ENCODE results near the gene GFI1B. TPM values are rescaled to one million over a fixed set of nuclear protein-coding genes. Genes with fewer than 3 reads are reported as not detected.

The GFI1B gene
- total and polyA plus RNA-seq, 2 of the 13 experiments (the other 11 are each of a cell fraction or from before 2014, with no cell fraction given), result 0.15 to 0.51 TPM

DNA sequence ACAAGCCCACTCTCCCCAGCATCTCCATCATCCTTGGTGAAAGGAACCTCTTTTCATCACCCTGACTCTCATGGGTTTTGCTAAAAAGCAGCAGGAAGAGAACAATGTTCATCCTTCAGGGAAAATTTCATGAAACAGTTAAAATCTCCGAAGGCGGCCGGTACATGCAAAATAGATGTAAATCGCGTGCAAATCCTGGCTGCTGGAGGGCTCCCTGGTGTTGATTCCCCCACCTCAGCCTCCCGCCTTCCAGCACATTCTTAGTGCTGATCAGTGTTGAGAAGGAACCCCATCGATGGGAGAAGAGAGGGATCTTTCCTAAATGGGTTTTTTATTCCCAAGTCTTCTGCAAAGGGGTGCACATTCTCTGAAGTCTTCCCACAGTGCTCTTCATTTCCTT lies 8.7 kb upstream of the GFI1B start:
- DNase-seq (ENCODE audit: low spot score) (no peak), FAIRE-seq (no peak), ATAC-seq (no peak)
- Histone ChIP-seq H3K79me2 (ENCODE audit: insufficient read depth, low read length) (no peaks in the 10 kb centered on the region), H2AFZ (ENCODE audit: low read length) (no peak overlapping the region), H3K4me3 (replicated peaks in 1 of 3; ENCODE audit: insufficient read depth in 1 of 3, low read depth in 2 of 3, low read length in 3 of 3) (no peak overlapping the region), H3K9me3 (ENCODE audit: low read length) (no peaks in the 10 kb centered on the region), H3K27ac (ENCODE audit: extremely low read length, insufficient read depth, low read length) (no peak overlapping the region), H3K27me3 (ENCODE audit: control insufficient read depth in 1 of 2, insufficient read depth in 2 of 2, low read length in 2 of 2) (peaks cover 1 to 36% of the 10 kb centered on the region in 2 experiments; a peak in 3 of 5 replicates), H3K4me1 (ENCODE audit: insufficient read depth, low read length) (0 out of 2 replicates have a peak, but pooled peaks cover 6% of the 10 kb centered on the region), H3K9ac (ENCODE audit: insufficient read depth, low read depth, low read length) (no peak overlapping the region), H4K20me1 (ENCODE audit: insufficient read depth, low read length) (no peaks in the 10 kb centered on the region), H3K36me3 (replicated peaks in 1 of 2; ENCODE audit: control insufficient read depth in 1 of 2, insufficient read depth in 2 of 2, low read length in 2 of 2) (no peaks in the 10 kb centered on the region), H3K4me2 (ENCODE audit: low read depth, low read length) (no peak overlapping the region)
- TF ChIP-seq, protein P1, sequence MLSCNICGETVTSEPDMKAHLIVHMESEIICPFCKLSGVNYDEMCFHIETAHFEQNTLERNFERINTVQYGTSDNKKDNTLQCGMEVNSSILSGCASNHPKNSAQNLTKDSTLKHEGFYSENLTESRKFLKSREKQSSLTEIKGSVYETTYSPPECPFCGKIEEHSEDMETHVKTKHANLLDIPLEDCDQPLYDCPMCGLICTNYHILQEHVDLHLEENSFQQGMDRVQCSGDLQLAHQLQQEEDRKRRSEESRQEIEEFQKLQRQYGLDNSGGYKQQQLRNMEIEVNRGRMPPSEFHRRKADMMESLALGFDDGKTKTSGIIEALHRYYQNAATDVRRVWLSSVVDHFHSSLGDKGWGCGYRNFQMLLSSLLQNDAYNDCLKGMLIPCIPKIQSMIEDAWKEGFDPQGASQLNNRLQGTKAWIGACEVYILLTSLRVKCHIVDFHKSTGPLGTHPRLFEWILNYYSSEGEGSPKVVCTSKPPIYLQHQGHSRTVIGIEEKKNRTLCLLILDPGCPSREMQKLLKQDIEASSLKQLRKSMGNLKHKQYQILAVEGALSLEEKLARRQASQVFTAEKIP (CRISPR knock-in tag; IDR thresholded peaks at IDR 0.05; ENCODE audit: borderline replicate concordance), result no peak
- TF ChIP-seq MED8 (CRISPR knock-in tag; IDR thresholded peaks at IDR 0.05; ENCODE audit: insufficient replicate concordance) (no peak), ZNF230 (CRISPR knock-in tag; IDR thresholded peaks at IDR 0.05) (no peak), PITX1 (CRISPR knock-in tag; IDR thresholded peaks at IDR 0.05) (no peak), HNF4A (CRISPR knock-in tag; IDR thresholded peaks at IDR 0.05) (no peak), NFIB (CRISPR knock-in tag; IDR thresholded peaks at IDR 0.05; ENCODE audit: borderline replicate concordance) (no peak), ZNF674 (CRISPR knock-in tag; IDR thresholded peaks at IDR 0.05; ENCODE audit: low read depth) (no peak), NFE2L1 (CRISPR knock-in tag; IDR thresholded peaks at IDR 0.05; ENCODE audit: borderline replicate concordance) (no peak), RBM39 (IDR thresholded peaks at IDR 0.05; ENCODE audit: low read depth, low read length, poor library complexity, severe bottlenecking) (no peak), KMT2B (CRISPR knock-in tag; IDR thresholded peaks at IDR 0.05) (no peak)
- TF ChIP-seq, protein P2, sequence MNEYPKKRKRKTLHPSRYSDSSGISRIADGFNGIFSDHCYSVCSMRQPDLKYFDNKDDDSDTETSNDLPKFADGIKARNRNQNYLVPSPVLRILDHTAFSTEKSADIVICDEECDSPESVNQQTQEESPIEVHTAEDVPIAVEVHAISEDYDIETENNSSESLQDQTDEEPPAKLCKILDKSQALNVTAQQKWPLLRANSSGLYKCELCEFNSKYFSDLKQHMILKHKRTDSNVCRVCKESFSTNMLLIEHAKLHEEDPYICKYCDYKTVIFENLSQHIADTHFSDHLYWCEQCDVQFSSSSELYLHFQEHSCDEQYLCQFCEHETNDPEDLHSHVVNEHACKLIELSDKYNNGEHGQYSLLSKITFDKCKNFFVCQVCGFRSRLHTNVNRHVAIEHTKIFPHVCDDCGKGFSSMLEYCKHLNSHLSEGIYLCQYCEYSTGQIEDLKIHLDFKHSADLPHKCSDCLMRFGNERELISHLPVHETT (CRISPR knock-in tag; conservative IDR thresholded peaks at IDR 0.05), result no peak
- TF ChIP-seq, protein P3, sequence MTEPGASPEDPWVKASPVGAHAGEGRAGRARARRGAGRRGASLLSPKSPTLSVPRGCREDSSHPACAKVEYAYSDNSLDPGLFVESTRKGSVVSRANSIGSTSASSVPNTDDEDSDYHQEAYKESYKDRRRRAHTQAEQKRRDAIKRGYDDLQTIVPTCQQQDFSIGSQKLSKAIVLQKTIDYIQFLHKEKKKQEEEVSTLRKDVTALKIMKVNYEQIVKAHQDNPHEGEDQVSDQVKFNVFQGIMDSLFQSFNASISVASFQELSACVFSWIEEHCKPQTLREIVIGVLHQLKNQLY (CRISPR knock-in tag; IDR thresholded peaks at IDR 0.05), result no peak
- TF ChIP-seq, protein P4, sequence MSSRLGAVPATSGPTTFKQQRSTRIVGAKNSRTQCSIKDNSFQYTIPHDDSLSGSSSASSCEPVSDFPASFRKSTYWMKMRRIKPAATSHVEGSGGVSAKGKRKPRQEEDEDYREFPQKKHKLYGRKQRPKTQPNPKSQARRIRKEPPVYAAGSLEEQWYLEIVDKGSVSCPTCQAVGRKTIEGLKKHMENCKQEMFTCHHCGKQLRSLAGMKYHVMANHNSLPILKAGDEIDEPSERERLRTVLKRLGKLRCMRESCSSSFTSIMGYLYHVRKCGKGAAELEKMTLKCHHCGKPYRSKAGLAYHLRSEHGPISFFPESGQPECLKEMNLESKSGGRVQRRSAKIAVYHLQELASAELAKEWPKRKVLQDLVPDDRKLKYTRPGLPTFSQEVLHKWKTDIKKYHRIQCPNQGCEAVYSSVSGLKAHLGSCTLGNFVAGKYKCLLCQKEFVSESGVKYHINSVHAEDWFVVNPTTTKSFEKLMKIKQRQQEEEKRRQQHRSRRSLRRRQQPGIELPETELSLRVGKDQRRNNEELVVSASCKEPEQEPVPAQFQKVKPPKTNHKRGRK (CRISPR knock-in tag; IDR thresholded peaks at IDR 0.05), result no peak
- TF ChIP-seq, protein P5, sequence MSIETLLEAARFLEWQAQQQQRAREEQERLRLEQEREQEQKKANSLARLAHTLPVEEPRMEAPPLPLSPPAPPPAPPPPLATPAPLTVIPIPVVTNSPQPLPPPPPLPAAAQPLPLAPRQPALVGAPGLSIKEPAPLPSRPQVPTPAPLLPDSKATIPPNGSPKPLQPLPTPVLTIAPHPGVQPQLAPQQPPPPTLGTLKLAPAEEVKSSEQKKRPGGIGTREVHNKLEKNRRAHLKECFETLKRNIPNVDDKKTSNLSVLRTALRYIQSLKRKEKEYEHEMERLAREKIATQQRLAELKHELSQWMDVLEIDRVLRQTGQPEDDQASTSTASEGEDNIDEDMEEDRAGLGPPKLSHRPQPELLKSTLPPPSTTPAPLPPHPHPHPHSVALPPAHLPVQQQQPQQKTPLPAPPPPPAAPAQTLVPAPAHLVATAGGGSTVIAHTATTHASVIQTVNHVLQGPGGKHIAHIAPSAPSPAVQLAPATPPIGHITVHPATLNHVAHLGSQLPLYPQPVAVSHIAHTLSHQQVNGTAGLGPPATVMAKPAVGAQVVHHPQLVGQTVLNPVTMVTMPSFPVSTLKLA (IDR thresholded peaks at IDR 0.05), result no peak
- CTCF ChIA-PET (ENCODE audit: low intra/inter-chr PET ratio, low total read pairs), result no interaction called here
- no TSS peak for BruUV-seq (replicated peaks)
- in situ Hi-C loops (cut with HindIII; ENCODE audit: extremely low pct_ligation_motif_present, low pct_unique_long_range_greater_than_20kb) (no loop called here), intact Hi-C loops (cut with micrococcal nuclease; ENCODE audit: unreplicated experiment) (loop anchor here (10.0 kb wide), 1 partner anchor 155 kb away; no protein-coding TSS in a partner anchor)
- POLR2A ChIA-PET, result no interaction called here
- 4% methylated on average over 7 of the region's 7 CpGs for WGBS (ENCODE audit: low lambda C conversion rate)

All from HepG2 (cell line).